Testis (tissue), 3 donors: ENCODE measurements around the gene VSTM2B. TPM values are rescaled to one million over a fixed set of nuclear protein-coding genes. Genes with fewer than 3 reads are reported as not detected.

Experiments
- DNase-seq: peaks from one replicate; pipeline ENCODE4 v3.0.0-alpha.2; 2019
- H3K27ac ChIP-seq, 2 donors: fragments of 200-600 bp; sonication (generic); one replicate each; pipeline ENCODE4 v1.5.1; 2019
- H3K27me3 ChIP-seq: fragments of 200-600 bp; sonication (generic); one replicate; pipeline ENCODE4 v1.5.1; 2019
- H3K36me3 ChIP-seq: fragments of 200-600 bp; sonication (generic); one replicate; pipeline ENCODE4 v1.5.1; 2017; ENCODE audit warnings: low read depth; ENCODE audit errors: missing control alignments
- H3K4me1 ChIP-seq: fragments of 200-600 bp; sonication (generic); one replicate; pipeline ENCODE4 v1.5.1; 2019
- H3K4me3 ChIP-seq, 2 donors: fragments of 200-600 bp; sonication (generic); one replicate each; pipeline ENCODE4 v1.5.1; 2017 to 2019
- H3K9me3 ChIP-seq: fragments of 200-600 bp; sonication (generic); one replicate; pipeline ENCODE4 v1.5.1; 2017
- POLR2A ChIP-seq: fragments of 450-650 bp; IDR thresholded peaks from one replicate; pipeline ENCODE4 v1.6.1; 2017; ENCODE audit warnings: antibody characterized with exemption, mild to moderate bottlenecking, moderate library complexity
- WGBS, 2 donors: methylation state at CpG; one replicate each; pipeline ENCODE4 v1.1.5; 2018; 5-methylcytosine and 5-hydroxymethylcytosine counted together
- intact Hi-C: fragments of 100-400 bp; cut with DNase I; formaldehyde crosslinking; loops from one replicate; pipeline ENCODE4 v1.15.1; 2023; ENCODE audit warnings: low total_unique reads
- polyA plus RNA-seq: library from polyadenylated mRNA; stranded (reverse); fragments of 350-450 nt; fragmentation: Illumina TruSeq; extraction: RNeasy Lipid Tissue Mini Kit (QIAGEN cat#74804); gene quantifications from one replicate; pipeline ENCODE4 v1.2.3, GENCODE V29; 2014; ENCODE audit warnings: low read depth, low replicate concordance; ENCODE audit not compliant: insufficient read depth
- total RNA-seq, 2 donors: library from RNA; depleted of rRNA; stranded (reverse); fragments of >200 nt; gene quantifications; one replicate each; pipeline ENCODE4 v1.2.3, GENCODE V29; 2016
- TF ChIP-seq, protein P1 (sequence below), 3 experiments: fragments of 450-650 bp in 2 of 3; fragments of 200-600 bp in 1 of 3; sonication (generic) in 1 of 3; IDR thresholded peaks; one replicate each; pipeline ENCODE4 v1.5.1; 2016 to 2019; ENCODE audit warnings: antibody characterized with exemption in 3 of 3, mild to moderate bottlenecking in 2 of 3, moderate library complexity in 1 of 3

The VSTM2B gene
- total and polyA plus RNA-seq, 3 donors from 2014 or later: 0.50 to 0.62 TPM; not detected in 1

DNA sequence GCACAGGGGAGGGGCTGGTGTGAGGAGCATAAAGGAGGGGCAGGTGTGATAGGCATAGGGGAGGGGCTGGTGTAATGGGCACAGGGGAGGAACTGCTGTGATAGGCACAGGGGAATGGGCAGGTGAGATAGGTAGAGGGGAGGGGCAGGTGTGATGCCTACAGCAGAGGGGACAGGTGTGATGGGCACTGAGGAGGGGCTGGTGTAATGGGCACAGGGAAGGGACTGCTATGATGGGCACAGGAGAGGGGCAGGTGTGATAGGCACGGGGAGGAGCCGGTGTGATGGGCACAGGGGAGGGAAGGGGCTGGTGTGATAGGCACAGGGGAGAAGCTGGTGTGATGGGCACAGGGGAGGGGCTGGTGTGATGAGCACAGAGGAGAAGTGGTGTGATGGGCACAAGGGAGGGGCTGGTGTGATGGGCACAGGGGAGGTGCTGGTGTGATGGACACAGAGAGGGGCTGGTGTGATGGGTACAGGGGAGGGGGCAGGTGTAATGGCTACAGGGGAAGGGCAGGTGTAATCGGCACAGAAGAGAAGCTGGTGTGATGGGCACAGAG lies 40.8 kb downstream of the VSTM2B start:
- Histone ChIP-seq H3K9me3 (no peaks in the 10 kb centered on the region), H3K4me1 (no peaks in the 10 kb centered on the region), H3K36me3 (no peaks in the 10 kb centered on the region), H3K27ac (no peak overlapping the region), H3K4me3 (no peak overlapping the region), H3K27me3 (no peaks in the 10 kb centered on the region)
- intact Hi-C loops: no loop called here
- 86 to 90% methylated on average over 3 of the region's 3 CpGs for WGBS, 2 donors
- TF ChIP-seq POLR2A: no peak
- TF ChIP-seq, protein P1, sequence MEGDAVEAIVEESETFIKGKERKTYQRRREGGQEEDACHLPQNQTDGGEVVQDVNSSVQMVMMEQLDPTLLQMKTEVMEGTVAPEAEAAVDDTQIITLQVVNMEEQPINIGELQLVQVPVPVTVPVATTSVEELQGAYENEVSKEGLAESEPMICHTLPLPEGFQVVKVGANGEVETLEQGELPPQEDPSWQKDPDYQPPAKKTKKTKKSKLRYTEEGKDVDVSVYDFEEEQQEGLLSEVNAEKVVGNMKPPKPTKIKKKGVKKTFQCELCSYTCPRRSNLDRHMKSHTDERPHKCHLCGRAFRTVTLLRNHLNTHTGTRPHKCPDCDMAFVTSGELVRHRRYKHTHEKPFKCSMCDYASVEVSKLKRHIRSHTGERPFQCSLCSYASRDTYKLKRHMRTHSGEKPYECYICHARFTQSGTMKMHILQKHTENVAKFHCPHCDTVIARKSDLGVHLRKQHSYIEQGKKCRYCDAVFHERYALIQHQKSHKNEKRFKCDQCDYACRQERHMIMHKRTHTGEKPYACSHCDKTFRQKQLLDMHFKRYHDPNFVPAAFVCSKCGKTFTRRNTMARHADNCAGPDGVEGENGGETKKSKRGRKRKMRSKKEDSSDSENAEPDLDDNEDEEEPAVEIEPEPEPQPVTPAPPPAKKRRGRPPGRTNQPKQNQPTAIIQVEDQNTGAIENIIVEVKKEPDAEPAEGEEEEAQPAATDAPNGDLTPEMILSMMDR (IDR thresholded peaks at IDR 0.05): no peak
- no peak for DNase-seq

DNA sequence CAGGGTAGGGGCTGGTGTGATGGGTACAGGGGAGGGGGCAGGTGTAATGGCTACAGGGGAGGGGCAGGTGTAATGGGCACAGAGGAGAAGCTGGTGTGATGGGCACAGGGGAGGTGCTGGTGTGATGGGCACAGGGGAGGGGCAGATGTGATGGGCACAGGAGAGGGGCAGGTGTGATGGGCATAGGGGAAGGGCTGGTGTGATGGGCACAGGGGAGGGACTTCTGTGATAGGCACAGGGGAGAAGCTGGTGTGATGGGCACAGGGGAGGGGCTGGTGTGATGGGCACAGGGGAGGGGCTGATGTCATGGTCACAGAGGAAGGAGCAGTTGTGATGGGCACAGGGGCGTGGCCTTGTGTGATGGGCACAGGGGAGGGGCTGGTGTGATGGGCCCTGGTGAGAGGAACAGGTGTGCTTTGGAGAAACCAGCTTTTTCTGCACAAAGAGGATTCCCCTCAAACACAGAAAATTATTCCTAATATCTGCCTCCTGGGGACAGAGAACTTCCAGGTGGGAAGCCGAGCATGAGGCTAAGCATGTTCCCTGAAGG lies 41.6 kb downstream of the VSTM2B start:
- no peaks in the 10 kb centered on the region for H3K4me1 ChIP-seq
- 77 to 87% methylated on average over 2 of the region's 2 CpGs for WGBS, 2 donors
- DNase-seq: no peak
- no peak overlapping the region for H3K4me3 ChIP-seq
- intact Hi-C loops: no loop called here
- H3K27ac ChIP-seq: no peak overlapping the region
- no peaks in the 10 kb centered on the region for H3K27me3 ChIP-seq
- TF ChIP-seq, protein P1 (IDR thresholded peaks at IDR 0.05): no peak
- no peak for TF ChIP-seq POLR2A
- H3K9me3 ChIP-seq: no peaks in the 10 kb centered on the region
- H3K36me3 ChIP-seq: no peaks in the 10 kb centered on the region

DNA sequence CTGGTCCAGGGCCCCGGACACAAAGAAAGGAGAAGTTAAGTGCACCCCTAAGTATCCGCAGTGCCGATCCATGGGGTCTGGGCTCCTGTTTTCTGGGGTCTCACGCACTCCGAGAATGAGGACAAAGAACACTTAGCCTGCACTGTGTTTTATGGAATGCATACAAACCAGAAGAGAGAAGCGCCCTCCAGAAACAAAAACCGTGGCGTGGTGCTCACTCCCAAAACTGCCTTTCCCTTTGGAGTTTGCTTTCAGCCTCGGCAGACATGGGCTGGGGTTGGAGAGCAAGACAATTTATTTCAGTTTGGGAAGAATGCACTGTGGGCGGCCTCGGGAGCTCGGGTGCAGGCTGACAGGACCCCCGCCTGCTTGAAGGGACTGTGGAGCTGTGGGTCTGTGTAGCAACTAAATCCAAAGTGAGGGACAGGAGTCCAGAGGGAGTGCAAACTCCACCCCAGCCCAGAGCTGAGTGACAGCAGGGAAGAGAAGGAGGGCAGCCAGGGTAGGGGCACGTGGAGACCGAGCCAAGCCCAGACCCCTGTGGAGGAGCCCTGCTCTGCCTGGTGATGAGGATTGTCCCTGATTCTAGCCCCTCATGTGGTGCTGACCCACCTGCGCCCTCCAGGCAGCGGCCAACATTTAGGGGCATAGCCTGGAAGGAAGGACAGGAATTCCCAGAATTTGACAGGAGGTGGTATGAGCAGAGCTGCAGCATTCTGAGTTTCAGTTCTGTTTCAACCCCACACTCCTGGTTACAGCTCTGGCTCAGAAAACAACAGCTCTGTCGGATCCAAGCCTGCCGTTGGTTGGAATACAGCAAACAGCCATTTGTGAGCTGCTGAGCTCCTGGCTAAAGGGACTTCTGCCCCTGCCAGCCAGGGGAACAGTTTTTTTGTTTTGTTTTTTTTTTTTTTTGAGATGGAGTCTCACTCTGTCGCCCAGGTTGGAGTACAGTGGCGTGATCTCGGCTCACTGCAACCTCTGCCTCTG lies 42.5 kb downstream of the VSTM2B start:
- TF ChIP-seq, protein P1 (IDR thresholded peaks at IDR 0.05): no peak
- TF ChIP-seq POLR2A: no peak
- intact Hi-C loops: no loop called here
- 59 to 65% methylated on average over 17 to 22 of the region's 22 CpGs for WGBS, 2 donors

DNA sequence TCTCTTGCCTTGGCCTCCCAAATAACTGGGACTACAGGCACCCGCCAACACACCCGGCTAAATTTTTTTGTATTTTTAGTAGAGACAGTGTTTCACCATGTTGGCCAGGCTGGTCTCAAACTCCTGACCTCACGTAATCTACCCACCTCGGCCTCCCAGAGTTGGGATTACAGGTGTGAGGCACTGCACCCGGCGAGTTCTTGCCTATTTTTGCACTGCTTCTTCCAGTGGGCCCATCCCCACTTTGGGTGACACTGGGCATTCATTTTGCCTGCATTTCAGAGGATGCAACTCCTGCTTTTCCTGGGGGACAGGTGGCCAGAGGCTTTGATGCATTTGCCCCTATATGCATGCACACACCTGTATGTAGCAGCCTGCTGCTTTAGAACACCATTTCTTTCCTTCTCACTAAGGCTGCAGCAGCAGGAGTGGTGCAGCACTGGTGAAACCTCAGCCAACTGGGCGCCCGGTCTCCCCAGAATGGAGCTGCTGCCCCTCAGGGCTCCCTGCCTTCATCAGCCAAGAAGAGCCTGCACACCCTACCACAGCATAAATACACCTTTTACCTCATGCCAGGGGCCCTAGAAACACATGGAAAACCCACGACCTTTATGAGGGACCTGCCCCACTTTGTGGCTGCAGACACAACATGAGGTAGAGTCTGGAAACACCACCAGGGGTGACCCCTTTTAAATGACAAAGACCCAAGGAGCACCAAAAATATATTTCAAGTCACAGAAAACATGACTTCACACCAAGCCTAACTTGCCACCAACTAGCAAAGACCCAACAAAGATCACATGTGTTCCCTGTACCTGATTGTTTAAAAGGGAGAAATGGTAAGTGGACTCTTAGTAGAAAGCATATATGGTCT lies 43.5 kb downstream of the VSTM2B start:
- no peaks in the 10 kb centered on the region for H3K9me3 ChIP-seq
- no peaks in the 10 kb centered on the region for H3K27me3 ChIP-seq
- WGBS, 2 donors: 78 to 83% methylated on average over 9 of the region's 9 CpGs

More for the DNA sequence above, 42.5 kb downstream of the VSTM2B start:
- Histone ChIP-seq H3K4me3 (no peak overlapping the region), H3K4me1 (no peaks in the 10 kb centered on the region), H3K36me3 (no peaks in the 10 kb centered on the region), H3K27ac (no peak overlapping the region), H3K27me3 (no peaks in the 10 kb centered on the region), H3K9me3 (no peaks in the 10 kb centered on the region)
- no peak for DNase-seq

More for the DNA sequence above, 43.5 kb downstream of the VSTM2B start:
- DNase-seq: no peak
- TF ChIP-seq, protein P1 (IDR thresholded peaks at IDR 0.05): no peak
- TF ChIP-seq POLR2A: no peak
- no peak overlapping the region for H3K27ac ChIP-seq
- no peak overlapping the region for H3K4me3 ChIP-seq
- intact Hi-C loops: no loop called here
- no peaks in the 10 kb centered on the region for H3K4me1 ChIP-seq
- no peaks in the 10 kb centered on the region for H3K36me3 ChIP-seq
